HG03103 (cell line): Measurements from ENCODE around the gene AMFR.

Source experiments
- ATAC-seq: cut with Tn5 transposase; IDR thresholded peaks from one replicate; pipeline ENCODE4 v1.9.1; 2021; ENCODE audit warnings: low read depth; ENCODE audit not compliant: unreplicated experiment

The AMFR gene

DNA sequence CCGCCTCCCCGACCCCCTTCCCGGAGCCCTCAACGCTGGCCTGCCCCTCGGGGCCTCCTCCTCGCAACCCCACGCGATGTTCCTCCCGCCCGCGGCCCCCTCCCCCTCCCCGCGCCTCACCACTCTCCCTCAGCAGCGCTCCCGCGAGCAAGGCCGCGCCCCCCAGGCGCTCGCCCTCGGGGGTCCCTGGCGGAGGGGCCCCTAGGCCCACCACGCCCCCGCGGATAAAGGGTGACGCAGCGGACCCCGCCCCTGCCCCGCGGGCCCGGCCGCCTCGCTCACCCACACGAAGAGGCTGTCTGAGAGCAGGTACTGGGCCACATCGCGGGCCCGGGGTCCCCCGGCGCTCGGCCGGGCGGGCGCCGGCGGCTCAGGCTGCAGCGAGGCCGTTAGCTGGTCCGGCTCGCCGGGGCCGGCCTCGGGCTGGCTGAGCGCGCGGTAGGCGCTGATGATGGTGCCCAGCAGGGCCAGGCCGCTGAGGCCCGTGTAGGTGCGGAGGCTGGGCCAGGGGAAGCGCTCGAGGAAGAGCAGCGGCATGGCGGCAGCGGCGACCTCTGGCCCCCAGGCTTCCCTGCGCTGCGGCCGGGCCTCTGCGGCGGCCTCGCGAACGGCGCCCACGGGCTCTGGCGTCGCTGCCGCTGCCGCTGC is 430 bp downstream of the AMFR start:
- peak; percentile 24 for ATAC-seq

DNA sequence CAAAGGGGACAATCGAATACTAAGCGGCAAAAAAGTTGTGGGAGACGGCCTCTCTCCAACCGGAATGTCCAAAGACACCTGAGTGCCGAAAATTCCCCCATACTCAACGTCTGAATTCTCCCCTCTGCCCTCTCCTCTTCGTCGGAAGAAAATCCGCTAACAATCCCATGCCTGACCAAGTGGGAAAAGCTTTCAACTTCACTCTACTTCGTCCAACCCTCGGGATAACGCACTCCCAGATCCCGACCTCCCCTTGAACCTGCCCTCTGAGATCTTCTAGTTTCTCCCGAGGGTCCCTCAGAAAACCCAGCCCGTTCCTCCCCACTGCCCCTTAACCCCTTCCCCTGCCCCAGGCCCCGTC is 961 bp downstream of the AMFR start:
- no peak for ATAC-seq

DNA sequence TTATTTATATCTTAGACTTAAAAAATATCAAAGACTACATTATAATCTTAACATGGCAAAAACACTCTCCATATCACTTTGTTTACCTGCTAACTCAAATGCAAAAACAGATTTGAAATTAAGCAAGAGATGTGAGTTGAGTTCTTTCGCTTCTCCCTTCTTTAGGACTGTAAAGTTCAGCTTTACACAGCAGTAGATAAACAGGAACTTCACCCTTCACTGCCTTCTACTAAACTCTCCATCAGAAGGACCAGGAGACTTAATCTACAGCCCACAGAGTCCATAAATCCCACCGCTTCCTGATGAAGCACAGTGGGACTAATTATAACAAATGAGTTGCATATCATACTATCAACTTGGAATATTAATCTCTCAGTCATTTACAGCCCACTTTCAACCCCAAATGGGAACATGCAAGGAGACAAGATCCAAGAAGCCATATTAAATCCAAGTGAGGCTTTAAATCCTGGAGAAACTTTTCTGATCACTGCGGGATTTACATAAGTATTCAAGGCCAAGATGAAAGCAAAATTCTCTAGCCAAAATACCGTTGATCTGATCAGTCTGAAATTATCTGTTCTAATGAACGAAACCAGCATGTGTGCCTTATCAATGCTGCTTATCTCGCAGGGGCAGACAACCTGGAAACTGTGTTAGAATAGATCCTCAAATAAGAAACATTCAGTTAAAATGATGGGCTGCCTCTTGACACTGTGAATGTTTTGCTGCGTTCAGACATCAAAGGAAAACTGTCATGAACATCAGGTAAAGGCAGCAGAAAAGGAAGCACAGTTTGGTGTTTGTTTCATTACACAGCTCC is 1.6 kb downstream of the AMFR start:
- ATAC-seq: no peak

DNA sequence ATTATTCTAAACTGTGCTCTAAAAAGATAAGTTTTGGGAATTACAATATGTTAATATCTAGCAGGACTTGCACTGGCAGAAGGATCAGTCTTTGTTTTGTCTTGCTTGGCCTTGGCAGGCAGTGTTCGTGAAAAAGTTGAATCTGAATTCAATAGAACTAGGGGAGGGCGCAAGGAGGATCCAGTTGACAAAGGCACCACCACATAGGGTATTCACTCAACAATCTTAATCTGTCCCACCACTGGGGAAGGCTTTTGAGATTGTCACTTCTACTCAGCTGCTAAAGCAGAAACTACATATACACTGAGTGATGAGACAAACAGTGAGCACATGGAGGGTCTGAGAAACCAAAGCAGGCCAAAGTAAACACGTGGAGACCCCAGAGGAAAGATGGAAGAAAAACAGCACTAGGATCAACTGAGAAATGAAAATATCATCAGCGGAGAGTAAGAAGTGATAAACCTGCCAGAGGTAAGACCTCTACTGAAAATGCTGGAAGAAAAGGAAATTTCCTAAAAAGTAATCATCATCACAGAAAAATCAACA is 2.4 kb downstream of the AMFR start:
- ATAC-seq: no peak

DNA sequence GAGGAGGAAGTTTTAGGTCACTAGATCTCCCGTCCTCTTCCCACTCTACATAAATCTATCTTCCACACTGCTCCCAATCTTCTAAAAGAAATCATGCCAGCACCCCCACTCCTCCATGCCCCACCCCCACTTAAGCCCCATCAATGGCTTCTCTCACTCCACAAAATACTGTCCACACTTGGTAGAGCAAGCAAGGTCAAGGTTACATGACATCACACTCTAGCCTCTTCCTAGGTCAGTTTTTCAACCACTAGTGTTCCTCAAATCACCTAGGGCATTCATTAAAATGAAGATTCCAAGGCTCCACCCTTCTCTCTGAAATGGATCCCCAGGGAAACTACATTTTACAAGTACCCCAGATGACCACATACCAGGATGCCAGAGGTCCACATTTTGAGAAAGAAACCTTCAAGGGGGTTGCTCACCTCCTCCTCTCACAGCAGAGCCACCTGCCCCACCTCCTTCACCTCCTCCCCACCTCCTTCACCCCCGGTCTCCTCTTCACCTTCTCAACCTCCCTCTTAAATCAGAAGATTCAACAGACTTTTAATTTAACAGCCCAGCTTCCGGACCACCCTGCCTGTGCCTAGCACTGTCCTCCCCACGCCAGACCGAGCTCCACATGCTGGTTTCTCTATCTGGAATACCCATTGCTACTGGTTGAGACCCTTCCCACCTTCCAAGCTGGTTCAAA is 3.2 kb downstream of the AMFR start:
- ATAC-seq: no peak

DNA sequence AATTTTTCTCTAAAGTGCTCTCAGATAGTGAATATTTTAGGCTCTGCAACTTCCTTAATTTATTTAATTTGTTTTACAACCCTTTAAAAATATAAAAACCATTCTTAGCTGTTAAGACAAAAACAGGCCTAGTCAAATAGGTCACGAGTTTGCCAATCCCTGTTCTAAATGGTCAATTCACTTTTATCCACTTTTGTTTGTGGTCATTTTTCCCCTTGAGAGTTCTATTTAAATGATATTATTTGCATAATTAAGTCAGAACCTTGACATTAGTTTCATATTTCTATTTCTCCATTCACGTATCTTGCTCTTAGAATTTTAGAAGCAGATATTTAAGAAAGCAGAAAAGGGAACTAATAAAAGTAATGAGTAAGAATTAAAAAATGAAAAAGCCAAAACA is 4.0 kb downstream of the AMFR start:
- no peak for ATAC-seq

DNA sequence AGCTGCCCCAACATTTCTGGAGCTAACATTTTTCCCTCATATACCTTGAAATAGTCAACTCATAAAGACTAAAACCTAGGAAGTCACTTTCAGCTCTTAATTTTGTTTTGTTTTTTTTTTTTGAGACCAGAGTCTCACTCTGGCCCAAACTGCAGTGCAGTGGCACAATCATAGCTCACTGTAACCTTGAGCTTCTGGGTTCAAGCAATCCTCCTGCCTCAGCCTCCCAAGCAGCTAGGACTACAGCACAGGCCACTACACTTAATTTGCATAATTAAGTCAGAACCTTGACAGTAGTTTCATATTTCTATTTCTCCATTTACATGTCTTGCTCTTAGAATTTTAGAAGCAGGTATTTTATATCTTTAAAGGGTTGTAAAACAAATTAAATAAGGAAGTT is 4.7 kb downstream of the AMFR start:
- ATAC-seq: no peak

DNA sequence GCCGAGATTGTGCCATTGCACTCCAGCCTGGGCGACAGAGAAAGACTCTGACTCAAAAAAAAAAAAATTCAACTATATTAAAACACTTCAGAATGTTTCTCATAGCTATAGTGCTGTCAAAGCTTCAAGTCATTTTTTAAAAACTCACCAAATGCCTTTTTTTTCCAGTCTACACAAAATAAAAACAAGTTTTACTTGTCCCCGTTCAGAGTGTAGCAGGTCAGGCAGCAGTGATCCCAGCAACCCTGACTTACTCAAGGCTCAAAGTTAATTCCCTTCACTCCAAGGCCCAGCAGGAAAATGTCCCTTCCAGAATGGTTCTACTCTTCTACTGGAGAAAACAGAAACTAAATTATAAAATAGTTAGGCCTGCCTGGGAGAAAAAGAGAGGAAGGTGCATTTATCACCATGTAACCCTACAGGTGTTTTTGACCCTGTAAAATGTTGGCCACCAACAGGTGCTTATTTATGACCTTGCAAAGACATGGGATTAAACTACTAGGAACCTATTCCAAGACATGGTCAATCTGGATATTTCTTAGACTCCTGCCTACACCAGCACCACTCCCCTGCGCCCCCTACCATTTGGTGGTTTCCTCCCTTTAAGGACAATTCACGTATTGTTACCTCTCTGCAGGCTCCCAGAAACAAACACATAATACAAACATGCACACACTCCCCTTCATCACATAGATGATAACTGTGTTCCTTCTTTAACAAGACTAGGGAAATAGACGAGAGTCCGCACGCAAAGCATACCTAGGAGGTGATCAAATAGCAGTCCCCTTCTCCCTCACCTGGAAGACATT is 5.4 kb downstream of the AMFR start:
- ATAC-seq: no peak

DNA sequence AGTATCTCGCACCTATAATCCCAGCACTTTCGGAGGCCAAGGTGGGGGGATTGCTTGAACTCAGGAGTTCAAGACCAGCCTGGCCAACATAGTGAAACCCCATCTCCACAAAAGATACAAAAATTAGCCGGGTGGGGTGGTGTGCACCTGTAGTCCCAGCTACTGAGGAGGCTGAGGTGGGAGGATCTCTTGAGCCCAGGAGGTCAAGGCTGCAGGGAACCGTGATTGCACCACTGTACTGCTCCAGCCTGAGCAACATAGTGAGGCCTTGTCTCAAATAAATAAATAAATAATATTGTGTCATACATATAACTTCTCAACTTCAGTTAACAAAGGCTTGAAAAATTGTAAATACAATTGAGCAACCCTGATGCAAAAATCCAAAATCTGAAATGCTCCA is 8.2 kb downstream of the AMFR start:
- no peak for ATAC-seq

DNA sequence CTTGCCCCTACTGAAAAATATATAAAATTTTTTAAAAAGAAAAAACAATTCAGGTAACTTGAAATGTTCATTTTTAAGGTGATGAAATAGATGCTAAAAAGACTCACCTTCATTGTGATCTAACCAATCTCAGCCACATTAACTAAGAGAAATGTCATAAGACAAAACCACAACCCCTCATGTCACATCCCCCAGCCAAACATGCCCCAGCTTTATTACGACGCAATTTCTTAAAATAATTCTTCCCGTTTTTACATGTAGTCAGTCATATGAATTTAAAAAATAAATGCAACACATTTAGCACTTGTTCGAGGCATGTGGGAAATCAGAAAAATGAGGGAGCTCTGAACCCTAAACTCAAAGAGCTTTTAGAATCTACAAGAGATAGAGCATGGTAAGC is 9.5 kb downstream of the AMFR start:
- no peak for ATAC-seq

DNA sequence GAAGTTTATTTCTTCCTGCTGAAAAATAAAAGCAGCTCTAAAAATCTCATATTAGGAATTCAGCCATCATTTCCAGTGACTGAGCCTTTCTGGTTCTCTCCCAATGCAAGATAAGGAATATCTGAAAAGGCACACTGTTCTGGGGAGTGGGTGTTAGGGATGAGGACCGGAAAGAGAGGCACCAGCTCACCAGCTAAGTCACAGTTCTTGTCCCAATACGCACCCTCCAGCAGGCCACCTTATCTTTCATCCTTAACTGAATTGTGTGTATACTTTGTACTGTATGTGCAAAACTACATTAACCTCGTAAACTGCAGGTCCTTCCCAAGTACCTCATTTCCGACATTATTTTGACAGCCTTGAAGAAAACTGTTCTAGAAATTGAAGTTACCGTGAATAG is 11.0 kb downstream of the AMFR start:
- ATAC-seq: no peak

DNA sequence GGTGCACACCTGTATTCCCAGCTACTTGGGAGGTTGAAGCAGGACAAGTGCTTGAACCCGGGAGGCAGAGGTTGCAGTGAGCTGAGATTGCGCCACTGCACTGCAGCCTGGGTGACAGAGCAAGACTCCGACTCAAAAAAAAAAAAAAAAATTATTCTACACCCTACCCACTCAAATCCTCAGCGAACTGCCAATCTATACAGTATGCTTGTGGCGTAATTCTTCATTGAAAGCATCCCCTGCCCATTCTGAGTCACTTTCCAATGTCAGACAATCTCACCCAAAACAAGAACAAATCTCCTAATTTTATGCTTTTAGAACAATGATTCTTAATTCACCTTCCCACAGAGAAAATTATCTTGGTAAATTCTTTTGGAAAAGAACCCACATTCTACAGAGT is 12.0 kb downstream of the AMFR start:
- no peak for ATAC-seq

DNA sequence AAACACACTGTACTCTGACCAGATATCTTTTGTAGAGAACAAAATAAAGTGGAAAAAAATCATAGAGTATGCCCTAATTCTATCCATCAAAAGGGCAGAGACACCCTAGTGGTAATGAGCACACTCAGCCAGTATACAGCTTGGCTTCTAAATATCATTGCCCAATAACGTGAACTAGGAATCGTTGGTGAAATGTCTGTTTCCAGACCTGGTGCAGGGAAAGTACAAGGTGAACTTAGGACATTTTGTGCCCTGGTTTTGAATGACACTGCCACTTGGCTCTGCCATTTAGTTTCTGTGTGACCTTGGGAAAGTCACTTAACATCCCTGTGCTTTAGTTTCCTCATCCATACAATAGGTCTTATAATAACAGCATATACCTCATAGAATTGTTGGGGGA is 13.7 kb downstream of the AMFR start:
- ATAC-seq: no peak

DNA sequence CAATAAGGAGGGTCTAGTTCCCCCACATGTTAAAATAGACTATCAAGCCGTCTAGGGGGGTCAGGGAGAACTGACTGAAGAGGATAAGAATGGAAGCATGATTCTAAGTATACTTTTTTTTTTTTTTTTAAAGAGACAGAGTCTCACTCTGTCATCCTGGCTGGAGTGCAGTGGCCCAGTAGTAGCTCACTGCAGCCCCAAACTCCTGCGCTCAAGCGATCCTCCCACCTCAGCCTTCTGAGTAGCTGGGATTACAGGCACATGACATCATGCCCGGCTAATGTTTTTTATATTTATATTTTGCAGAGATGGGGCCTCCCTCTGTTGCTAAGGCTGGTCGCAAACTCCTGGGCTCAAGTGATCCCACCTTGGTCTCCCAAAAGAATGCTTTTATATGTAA is 14.2 kb downstream of the AMFR start:
- no peak for ATAC-seq

DNA sequence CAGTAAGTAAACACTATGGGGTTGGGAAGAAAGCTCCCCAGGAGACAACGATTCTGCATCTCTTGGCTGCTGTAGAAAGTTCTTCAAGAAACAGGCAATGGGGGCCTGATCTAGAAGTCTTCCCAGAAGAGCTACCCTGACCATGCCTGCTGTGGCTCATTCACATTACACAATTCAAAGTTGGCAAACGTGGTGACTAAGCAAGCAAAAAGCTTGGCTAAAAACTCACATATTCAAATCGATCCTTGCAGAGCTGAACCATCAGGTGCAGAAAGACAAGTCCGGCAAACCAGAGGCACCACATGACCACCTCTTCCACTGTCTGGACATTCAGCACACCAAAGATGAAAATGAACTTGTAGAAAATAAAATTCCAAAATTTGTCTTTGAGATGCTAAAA is 16.1 kb downstream of the AMFR start:
- no peak for ATAC-seq

DNA sequence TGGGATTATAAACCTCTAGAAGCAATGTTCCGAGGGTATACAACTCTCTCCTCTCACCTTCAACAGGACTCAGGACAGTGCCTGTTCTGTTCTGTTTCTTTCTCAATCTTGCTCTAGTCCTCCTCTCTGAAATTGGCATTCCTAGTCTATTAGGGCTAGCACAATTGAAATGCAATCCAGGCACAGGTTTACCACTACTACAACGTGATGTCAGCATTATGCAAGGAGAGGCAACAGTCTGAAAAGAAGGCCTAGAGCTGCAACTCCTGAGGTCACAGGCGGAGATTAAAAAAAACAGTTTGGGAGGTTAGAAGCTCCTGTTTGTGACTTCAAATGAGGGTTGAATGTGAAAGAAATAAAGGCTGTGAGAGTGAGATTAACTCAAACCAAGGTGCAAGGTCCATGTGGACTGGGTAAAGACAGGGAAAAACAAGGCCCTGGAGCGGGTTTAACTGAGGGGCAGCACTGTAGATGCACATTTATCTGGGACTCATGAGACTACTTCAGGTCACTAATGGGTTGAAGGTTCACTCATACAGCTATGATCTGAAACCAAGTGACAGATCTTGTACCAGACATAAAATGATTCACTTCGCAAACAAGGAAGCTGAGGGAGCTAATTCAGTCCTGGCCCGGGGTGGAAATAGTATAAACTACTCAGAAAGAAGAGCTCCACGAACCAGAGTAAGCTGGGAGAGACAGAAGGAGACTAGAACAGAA is 16.8 kb downstream of the AMFR start:
- ATAC-seq: no peak

DNA sequence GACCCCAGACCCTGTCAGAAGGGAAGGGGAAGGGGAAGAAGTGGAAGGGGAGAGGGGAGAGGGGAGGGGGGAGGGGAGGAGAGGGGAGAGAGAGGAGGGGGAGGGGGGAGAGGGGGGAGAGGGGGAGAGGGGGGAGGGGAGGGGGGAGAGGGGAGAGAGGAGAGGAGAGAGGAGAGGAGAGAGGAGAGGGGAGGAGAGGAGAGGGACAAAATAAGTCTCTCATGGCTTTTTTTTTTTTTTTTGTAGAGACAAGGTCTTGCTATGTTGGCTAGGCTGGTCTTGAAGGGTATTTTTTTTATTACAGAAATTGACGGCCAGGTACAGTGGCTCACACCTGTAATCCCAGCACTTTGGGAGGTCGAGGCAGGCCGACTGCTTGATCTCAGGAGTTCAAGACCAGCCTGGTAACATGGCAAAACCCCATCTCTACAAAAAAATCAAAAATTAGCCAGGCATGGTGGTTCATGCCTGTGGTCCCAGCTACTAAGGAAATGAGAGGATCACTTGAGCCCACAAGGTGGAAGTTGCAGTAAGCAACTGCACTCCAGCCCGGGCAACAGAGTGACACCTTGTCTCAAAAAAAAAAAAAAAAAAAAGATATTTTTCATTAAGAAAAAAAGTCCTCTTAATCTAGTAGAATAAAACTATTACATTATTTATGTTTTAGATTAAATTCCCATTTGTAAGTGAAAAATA is 19.2 kb downstream of the AMFR start:
- ATAC-seq: no peak

DNA sequence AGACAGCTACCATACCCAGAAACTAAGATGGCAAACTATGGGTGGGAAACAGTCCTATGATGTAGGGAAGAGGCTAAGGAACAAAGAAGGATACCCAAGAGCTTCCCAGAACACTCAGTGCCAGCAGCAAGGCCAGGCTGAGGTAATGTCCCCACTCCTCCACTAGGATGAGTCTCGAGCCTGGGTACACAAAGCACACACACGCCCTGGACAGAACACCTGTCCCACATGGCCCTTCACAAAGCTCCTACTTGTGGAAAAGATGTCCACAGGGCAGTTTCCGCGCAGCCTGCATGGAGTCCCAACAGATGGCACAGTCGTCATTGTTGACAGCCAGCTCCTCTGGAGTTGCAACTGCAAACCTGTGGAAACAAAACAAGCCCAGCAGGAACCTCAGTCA is 23.9 kb downstream of the AMFR start:
- peak; percentile 68 for ATAC-seq

DNA sequence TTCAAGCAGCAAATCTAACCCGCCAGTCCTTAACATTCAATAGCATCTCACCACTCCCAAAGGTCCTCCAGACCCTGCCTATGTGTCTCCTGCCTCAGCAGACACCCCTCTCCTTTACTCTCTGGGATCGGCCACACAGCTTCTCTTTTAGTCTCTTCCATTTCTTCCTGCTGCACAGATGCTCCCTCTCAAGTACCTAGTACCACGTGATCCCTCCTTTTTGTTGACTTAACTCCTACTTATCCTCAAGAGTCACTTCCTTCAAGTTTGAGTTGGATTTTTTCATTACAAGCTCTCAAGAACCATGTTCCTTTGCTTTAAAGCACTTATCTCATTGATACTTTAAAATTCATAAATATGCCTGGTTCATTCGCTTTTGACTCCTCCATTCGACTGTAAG is 24.9 kb downstream of the AMFR start:
- no peak for ATAC-seq

DNA sequence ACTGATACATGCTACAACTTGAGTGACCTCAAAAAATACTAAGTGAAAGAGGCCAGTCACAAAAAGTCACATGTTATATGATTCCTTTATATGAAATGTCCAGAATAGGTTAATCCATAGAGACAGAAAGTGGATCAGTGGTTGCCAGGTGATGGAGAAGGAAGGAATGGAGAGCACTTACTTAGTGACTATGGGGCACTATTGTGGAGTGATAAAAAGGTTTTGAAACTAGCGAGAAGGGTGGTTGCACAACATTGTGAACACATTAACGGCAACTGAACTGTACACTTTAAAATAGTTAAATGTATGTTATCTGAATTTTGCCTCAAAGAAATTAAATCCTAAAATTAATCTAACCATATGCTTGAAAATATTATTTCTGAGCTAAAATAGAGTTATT is 25.9 kb downstream of the AMFR start:
- no peak for ATAC-seq
